Measurements from ENCODE around the gene FAM200C. TPM values are rescaled to one million over a fixed set of nuclear protein-coding genes. Genes with fewer than 3 reads are reported as not detected.
A peak's percentile ranks its signal among the peaks of the same experiment; 100 is the strongest.

FAM200C gene
- total and polyA plus RNA-seq, 10 of the 15 experiments (the other 5 are each of a cell fraction or from before 2014, with no cell fraction given) = 1.0 to 5.4 (median 2.2) TPM

DNA sequence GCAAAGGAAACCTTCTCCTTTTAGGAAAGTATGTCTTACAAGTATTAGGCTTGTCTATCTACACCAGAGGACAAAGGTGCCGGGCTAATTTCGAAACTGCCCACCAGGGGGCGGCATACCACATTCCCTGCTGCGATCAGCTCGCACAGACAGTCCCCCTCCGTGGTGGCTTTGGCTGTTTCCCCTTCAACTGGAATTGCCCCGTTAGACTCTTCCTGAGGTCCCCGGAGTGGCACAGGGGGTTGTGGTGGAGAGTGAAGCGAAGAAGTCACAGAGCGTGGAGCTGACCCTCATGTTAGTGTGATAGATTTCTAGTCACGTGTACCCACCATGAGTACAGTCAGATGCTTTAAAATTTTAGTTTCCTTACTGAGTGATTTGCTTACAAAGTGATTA is 39.3 kb upstream of the FAM200C start (continued):
- TF ChIP-seq, protein P1, sequence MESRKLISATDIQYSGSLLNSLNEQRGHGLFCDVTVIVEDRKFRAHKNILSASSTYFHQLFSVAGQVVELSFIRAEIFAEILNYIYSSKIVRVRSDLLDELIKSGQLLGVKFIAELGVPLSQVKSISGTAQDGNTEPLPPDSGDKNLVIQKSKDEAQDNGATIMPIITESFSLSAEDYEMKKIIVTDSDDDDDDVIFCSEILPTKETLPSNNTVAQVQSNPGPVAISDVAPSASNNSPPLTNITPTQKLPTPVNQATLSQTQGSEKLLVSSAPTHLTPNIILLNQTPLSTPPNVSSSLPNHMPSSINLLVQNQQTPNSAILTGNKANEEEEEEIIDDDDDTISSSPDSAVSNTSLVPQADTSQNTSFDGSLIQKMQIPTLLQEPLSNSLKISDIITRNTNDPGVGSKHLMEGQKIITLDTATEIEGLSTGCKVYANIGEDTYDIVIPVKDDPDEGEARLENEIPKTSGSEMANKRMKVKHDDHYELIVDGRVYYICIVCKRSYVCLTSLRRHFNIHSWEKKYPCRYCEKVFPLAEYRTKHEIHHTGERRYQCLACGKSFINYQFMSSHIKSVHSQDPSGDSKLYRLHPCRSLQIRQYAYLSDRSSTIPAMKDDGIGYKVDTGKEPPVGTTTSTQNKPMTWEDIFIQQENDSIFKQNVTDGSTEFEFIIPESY (IDR thresholded peaks at IDR 0.05) = no peak
- TF ChIP-seq RELA (IDR thresholded peaks at IDR 0.05; ENCODE audit: borderline replicate concordance, partially characterized antibody) (peak; percentile 88), MTA2 (IDR thresholded peaks at IDR 0.05; ENCODE audit: low read depth) (peak; percentile 34; the same call in 1 of the 2 replicates), POLR2AphosphoS5 (IDR thresholded peaks at IDR 0.05; ENCODE audit: low read length) (peak; percentile 42; the same call in 1 of the 2 replicates), HDAC6 (IDR thresholded peaks at IDR 0.05; ENCODE audit: unreplicated experiment) (no peak), DPF2 (IDR thresholded peaks at IDR 0.05) (peak; percentile 28; the same call in 1 of the 2 replicates), IKZF1 (conservative IDR thresholded peaks at IDR 0.05) (peak; percentile 94), JUND (IDR thresholded peaks at IDR 0.05; ENCODE audit: low read depth, low read length) (no peak), TCF3 (IDR thresholded peaks at IDR 0.05; ENCODE audit: borderline replicate concordance, insufficient read depth, low read depth, low read length) (no peak), EED (IDR thresholded peaks at IDR 0.05; ENCODE audit: low read depth) (peak; percentile 85), KLF5 (IDR thresholded peaks at IDR 0.05; ENCODE audit: partially characterized antibody) (peak; percentile 57), MXI1 (IDR thresholded peaks at IDR 0.05; ENCODE audit: low read depth, low read length) (peak; percentile 87), CBX5 (IDR thresholded peaks at IDR 0.05; ENCODE audit: low read depth) (no peak), BACH1 (IDR thresholded peaks at IDR 0.05; ENCODE audit: borderline replicate concordance) (no peak)
- TF ChIP-seq, protein P2, sequence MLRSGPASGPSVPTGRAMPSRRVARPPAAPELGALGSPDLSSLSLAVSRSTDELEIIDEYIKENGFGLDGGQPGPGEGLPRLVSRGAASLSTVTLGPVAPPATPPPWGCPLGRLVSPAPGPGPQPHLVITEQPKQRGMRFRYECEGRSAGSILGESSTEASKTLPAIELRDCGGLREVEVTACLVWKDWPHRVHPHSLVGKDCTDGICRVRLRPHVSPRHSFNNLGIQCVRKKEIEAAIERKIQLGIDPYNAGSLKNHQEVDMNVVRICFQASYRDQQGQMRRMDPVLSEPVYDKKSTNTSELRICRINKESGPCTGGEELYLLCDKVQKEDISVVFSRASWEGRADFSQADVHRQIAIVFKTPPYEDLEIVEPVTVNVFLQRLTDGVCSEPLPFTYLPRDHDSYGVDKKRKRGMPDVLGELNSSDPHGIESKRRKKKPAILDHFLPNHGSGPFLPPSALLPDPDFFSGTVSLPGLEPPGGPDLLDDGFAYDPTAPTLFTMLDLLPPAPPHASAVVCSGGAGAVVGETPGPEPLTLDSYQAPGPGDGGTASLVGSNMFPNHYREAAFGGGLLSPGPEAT (IDR thresholded peaks at IDR 0.05; ENCODE audit: low read depth) = peak; percentile 79
- TF ChIP-seq, protein P3, sequence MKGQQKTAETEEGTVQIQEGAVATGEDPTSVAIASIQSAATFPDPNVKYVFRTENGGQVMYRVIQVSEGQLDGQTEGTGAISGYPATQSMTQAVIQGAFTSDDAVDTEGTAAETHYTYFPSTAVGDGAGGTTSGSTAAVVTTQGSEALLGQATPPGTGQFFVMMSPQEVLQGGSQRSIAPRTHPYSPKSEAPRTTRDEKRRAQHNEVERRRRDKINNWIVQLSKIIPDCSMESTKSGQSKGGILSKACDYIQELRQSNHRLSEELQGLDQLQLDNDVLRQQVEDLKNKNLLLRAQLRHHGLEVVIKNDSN (IDR thresholded peaks at IDR 0.05; ENCODE audit: borderline replicate concordance, extremely low read length, insufficient read depth, low read depth, low read length) = peak; percentile 45
- TF ChIP-seq, protein P4, sequence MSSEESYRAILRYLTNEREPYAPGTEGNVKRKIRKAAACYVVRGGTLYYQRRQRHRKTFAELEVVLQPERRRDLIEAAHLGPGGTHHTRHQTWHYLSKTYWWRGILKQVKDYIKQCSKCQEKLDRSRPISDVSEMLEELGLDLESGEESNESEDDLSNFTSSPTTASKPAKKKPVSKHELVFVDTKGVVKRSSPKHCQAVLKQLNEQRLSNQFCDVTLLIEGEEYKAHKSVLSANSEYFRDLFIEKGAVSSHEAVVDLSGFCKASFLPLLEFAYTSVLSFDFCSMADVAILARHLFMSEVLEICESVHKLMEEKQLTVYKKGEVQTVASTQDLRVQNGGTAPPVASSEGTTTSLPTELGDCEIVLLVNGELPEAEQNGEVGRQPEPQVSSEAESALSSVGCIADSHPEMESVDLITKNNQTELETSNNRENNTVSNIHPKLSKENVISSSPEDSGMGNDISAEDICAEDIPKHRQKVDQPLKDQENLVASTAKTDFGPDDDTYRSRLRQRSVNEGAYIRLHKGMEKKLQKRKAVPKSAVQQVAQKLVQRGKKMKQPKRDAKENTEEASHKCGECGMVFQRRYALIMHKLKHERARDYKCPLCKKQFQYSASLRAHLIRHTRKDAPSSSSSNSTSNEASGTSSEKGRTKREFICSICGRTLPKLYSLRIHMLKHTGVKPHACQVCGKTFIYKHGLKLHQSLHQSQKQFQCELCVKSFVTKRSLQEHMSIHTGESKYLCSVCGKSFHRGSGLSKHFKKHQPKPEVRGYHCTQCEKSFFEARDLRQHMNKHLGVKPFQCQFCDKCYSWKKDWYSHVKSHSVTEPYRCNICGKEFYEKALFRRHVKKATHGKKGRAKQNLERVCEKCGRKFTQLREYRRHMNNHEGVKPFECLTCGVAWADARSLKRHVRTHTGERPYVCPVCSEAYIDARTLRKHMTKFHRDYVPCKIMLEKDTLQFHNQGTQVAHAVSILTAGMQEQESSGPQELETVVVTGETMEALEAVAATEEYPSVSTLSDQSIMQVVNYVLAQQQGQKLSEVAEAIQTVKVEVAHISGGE (CRISPR knock-in tag; IDR thresholded peaks at IDR 0.05) = no peak
- TF ChIP-seq, protein P5, sequence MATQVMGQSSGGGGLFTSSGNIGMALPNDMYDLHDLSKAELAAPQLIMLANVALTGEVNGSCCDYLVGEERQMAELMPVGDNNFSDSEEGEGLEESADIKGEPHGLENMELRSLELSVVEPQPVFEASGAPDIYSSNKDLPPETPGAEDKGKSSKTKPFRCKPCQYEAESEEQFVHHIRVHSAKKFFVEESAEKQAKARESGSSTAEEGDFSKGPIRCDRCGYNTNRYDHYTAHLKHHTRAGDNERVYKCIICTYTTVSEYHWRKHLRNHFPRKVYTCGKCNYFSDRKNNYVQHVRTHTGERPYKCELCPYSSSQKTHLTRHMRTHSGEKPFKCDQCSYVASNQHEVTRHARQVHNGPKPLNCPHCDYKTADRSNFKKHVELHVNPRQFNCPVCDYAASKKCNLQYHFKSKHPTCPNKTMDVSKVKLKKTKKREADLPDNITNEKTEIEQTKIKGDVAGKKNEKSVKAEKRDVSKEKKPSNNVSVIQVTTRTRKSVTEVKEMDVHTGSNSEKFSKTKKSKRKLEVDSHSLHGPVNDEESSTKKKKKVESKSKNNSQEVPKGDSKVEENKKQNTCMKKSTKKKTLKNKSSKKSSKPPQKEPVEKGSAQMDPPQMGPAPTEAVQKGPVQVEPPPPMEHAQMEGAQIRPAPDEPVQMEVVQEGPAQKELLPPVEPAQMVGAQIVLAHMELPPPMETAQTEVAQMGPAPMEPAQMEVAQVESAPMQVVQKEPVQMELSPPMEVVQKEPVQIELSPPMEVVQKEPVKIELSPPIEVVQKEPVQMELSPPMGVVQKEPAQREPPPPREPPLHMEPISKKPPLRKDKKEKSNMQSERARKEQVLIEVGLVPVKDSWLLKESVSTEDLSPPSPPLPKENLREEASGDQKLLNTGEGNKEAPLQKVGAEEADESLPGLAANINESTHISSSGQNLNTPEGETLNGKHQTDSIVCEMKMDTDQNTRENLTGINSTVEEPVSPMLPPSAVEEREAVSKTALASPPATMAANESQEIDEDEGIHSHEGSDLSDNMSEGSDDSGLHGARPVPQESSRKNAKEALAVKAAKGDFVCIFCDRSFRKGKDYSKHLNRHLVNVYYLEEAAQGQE (IDR thresholded peaks at IDR 0.05; ENCODE audit: low read depth, low read length) = peak; percentile 28; the same call in 1 of the 2 replicates
